GM23248 (cell line): ENCODE measurements around the gene ZBTB2.

Source experiments
- EZH2 ChIP-seq: fragments of 200-600 bp; sonication (generic); IDR thresholded peaks from 2 replicates; pipeline ENCODE4 v1.6.1; 2018; ENCODE audit warnings: antibody characterized with exemption, mild to moderate bottlenecking; ENCODE audit not compliant: insufficient read depth, poor library complexity, severe bottlenecking
- EZH2phosphoT487 ChIP-seq: fragments of 200-600 bp; sonication (generic); IDR thresholded peaks from 2 replicates; pipeline ENCODE4 v1.6.1; 2018; ENCODE audit warnings: antibody characterized with exemption, moderate library complexity, mild to moderate bottlenecking, low read depth; ENCODE audit not compliant: insufficient read depth

- TF ChIP-seq EZH2 (no peak), EZH2phosphoT487 (no peak)
Measured at GRCh38 chr6:151330130-151330696, 61.1 kb downstream of the ZBTB2 start.
